Caco-2 (cell line): ENCODE results near the gene CLEC18C. TPM values are rescaled to one million over a fixed set of nuclear protein-coding genes. Genes with fewer than 3 reads are reported as not detected.
"Not testable (repeated sequence)": the region's sequence is repeated elsewhere in the genome, so short reads cannot be mapped to it uniquely, and the experiment has no call there.

Source experiments
- BruUV-seq: library from RNA; stranded (reverse); fragments of 400-500 nt; replicated peaks from 2 replicates; lab custom pipeline; 2021; lab: Mats Ljungman, UMichigan
- CTCF ChIA-PET: fragments of 300-600 bp; sonication (Branson Sonifier 250); formaldehyde crosslinking; loops from one replicate; lab custom pipeline; 2022; ENCODE audit warnings: antibody characterized with exemption; lab: Charles Lee
- POLR2A ChIA-PET: fragments of 300-600 bp; sonication (Branson Sonifier 250); formaldehyde crosslinking; loops from one replicate; lab custom pipeline; 2022; ENCODE audit warnings: antibody characterized with exemption; lab: Charles Lee
- DNase-seq, 2 experiments: peaks; one replicate each; pipeline versions ENCODE4 v3.0.0 to v3.0.0-alpha.2; 2020 to 2022
- H3K27me3 ChIP-seq: replicated peaks from 2 replicates; pipeline ENCODE4 v1.6.0; 2011; ENCODE audit warnings: low read length; ENCODE audit not compliant: control insufficient read depth, insufficient read depth
- H3K36me3 ChIP-seq: 2 replicates; pipeline ENCODE4 v1.5.1; 2011; ENCODE audit warnings: low read length; ENCODE audit not compliant: control insufficient read depth, insufficient read depth
- H3K4me1 ChIP-seq: fragments of 250-450 bp; sonication (Bioruptor Pico); 2 replicates; pipeline ENCODE4 v1.5.1; 2020; ENCODE audit warnings: mild to moderate bottlenecking
- H3K4me3 ChIP-seq: 2 replicates; pipeline ENCODE4 v1.5.1; 2011; ENCODE audit warnings: low read depth, mild to moderate bottlenecking, control low read depth, low read length
- H3K9me3 ChIP-seq: fragments of 250-450 bp; sonication (Bioruptor Pico); 2 replicates; pipeline ENCODE4 v1.5.1; 2020; ENCODE audit warnings: mild to moderate bottlenecking, moderate library complexity
- H3K27ac Mint-ChIP-seq: one replicate; pipeline ENCODE4 v1.8.0; 2022; ENCODE audit warnings: mixed read lengths; ENCODE audit not compliant: unreplicated experiment
- H3K27me3 Mint-ChIP-seq: one replicate; pipeline ENCODE4 v1.8.0; 2022; ENCODE audit warnings: mixed read lengths; ENCODE audit not compliant: insufficient read depth, unreplicated experiment
- H3K36me3 Mint-ChIP-seq: one replicate; pipeline ENCODE4 v1.8.0; 2022; ENCODE audit warnings: mild to moderate bottlenecking, mixed read lengths; ENCODE audit not compliant: insufficient read depth, unreplicated experiment
- H3K4me1 Mint-ChIP-seq: one replicate; pipeline ENCODE4 v1.8.0; 2022; ENCODE audit warnings: low read depth, mixed read lengths; ENCODE audit not compliant: unreplicated experiment
- H3K4me3 Mint-ChIP-seq: one replicate; pipeline ENCODE4 v1.8.0; 2022; ENCODE audit warnings: mild to moderate bottlenecking, moderate library complexity, mixed read lengths; ENCODE audit not compliant: unreplicated experiment
- H3K9me3 Mint-ChIP-seq: one replicate; pipeline ENCODE4 v1.8.0; 2022; ENCODE audit warnings: mixed read lengths; ENCODE audit not compliant: unreplicated experiment
- intact Hi-C: fragments of 100-400 bp; cut with micrococcal nuclease; formaldehyde crosslinking; loops from one replicate; pipeline ENCODE4 v1.10.0; 2022; ENCODE audit not compliant: unreplicated experiment
- total RNA-seq: library from RNA; stranded (reverse); gene quantifications from 2 replicates; pipeline ENCODE4 v1.2.3, GENCODE V29; 2022

Gene CLEC18C
- total RNA-seq, 1 experiment from 2014 or later, result 0.50 TPM

DNA sequence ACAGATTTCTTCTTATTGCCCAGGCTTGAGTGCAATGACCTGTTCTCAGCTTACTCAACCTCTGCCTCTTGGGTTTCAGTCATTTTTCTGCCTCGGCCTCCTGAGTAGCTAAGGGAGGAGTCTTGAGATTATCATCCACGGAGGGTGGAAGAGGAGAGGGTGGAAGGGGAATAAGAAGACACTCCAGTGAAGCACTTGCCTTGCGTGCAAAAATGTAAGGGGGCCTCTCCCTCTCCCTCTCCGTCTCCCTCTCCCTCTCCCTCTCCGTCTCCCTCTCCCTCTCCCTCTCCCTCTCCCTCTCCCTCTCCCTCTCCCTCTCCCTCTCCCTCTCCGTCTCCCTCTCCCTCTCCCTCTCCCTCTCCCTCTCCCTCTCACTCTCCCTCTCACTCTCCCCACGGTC, 29.9 kb downstream of the CLEC18C start:
- BruUV-seq, CTCF ChIA-PET, H3K4me1 Mint-ChIP-seq, H3K27ac Mint-ChIP-seq, H3K36me3 ChIP-seq, POLR2A ChIA-PET, DNase-seq, H3K27me3 Mint-ChIP-seq, H3K27me3 ChIP-seq, H3K4me1 ChIP-seq, H3K9me3 ChIP-seq, H3K4me3 Mint-ChIP-seq, intact Hi-C loops, H3K4me3 ChIP-seq: not testable (repeated sequence)
- Mint-ChIP-seq H3K9me3 (peaks cover 11% of the 10 kb centered on the region), H3K36me3 (peaks cover 23% of the 10 kb centered on the region)

DNA sequence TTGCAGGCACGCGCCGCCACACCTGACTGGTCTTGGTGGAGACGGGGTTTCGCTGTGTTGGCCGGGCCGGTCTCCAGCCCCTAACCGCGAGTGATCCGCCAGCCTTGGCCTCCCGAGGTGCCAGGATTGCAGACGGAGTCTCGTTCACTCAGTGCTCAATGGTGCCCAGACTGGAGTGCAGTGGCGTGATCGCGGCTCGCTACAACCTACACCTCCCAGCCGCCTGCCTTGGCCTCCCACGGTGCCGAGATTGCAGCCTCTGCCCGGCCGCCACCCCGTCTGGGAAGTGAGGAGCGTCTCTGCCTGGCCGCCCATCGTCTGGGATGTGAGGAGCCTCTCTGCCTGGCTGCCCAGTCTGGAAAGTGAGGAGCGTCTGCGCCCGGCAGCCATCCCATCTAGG, 30.4 kb downstream of the CLEC18C start:
- H3K4me3 Mint-ChIP-seq, H3K27me3 ChIP-seq, H3K4me3 ChIP-seq, DNase-seq, H3K9me3 ChIP-seq, H3K27me3 Mint-ChIP-seq, CTCF ChIA-PET, H3K36me3 ChIP-seq, intact Hi-C loops, POLR2A ChIA-PET, H3K4me1 ChIP-seq, BruUV-seq, H3K27ac Mint-ChIP-seq, H3K4me1 Mint-ChIP-seq: not testable (repeated sequence)
- peaks cover 23% of the 10 kb centered on the region for H3K36me3 Mint-ChIP-seq
- H3K9me3 Mint-ChIP-seq, result peaks cover 11% of the 10 kb centered on the region

DNA sequence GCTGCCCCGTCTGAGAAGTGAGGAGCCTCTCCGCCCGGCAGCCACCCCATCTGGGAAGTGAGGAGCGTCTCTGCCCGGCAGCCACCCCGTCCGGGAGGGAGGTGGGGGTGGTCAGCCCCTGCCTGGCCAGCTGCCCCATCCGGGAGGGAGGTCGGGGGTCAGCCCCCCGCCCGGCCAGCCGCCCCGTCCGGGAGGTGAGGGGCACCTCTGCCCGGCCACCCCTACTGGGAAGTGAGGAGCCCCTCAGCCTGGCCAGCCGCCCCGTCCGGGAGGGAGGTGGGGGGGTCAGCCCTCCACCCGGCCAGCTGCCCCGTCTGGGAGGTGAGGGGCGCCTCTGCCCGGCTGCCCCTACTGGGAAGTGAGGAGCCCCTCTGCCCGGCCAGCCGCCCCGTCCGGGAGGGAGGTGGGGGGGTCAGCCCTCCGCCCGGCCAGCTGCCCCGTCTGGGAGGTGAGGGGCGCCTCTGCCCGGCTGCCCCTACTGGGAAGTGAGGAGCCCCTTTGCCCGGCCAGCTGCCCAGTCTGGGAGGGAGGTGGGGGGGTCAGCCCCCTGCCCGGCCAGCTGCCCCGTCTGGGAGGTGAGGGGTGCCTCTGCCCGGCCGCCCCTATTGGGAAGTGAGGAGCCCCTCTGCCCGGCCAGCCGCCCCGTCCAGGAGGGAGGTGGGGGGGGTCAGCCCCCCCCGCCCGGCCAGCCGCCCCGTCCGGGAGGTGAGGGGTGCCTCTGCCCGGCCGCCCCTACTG, 31.2 kb downstream of the CLEC18C start:
- Mint-ChIP-seq H3K9me3 (peaks cover 11% of the 10 kb centered on the region), H3K36me3 (peaks cover 23% of the 10 kb centered on the region)
- CTCF ChIA-PET, H3K27me3 ChIP-seq, intact Hi-C loops, BruUV-seq, H3K4me1 Mint-ChIP-seq, H3K27me3 Mint-ChIP-seq, POLR2A ChIA-PET, H3K4me1 ChIP-seq, H3K4me3 Mint-ChIP-seq, H3K4me3 ChIP-seq, DNase-seq, H3K27ac Mint-ChIP-seq, H3K9me3 ChIP-seq, H3K36me3 ChIP-seq: not testable (repeated sequence)

DNA sequence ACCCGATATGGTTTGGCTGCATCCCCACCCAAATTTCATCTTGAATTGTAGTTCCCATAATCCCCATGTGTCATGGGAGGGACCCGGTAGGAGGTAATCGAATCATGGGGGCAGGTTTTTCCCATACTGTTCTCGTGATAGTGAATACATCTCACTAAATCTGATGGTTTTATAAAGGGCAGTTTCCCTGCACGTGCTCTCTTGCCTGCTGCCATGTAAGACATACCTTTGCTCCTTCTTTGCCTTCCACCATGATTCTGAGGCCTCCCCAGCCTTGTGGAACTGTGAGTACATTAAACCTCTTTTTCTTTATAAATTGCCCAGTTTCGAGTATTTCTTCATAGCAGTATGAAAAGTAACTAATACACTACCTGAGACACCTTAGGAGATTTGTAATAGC, 32.8 kb downstream of the CLEC18C start:
- H3K36me3 ChIP-seq, H3K4me1 ChIP-seq, POLR2A ChIA-PET, CTCF ChIA-PET, DNase-seq, BruUV-seq, intact Hi-C loops, H3K9me3 ChIP-seq, H3K27me3 Mint-ChIP-seq, H3K4me3 ChIP-seq, H3K4me3 Mint-ChIP-seq, H3K4me1 Mint-ChIP-seq, H3K27me3 ChIP-seq, H3K27ac Mint-ChIP-seq: not testable (repeated sequence)
- Mint-ChIP-seq H3K36me3 (peaks cover 23% of the 10 kb centered on the region), H3K9me3 (peaks cover 11% of the 10 kb centered on the region)

DNA sequence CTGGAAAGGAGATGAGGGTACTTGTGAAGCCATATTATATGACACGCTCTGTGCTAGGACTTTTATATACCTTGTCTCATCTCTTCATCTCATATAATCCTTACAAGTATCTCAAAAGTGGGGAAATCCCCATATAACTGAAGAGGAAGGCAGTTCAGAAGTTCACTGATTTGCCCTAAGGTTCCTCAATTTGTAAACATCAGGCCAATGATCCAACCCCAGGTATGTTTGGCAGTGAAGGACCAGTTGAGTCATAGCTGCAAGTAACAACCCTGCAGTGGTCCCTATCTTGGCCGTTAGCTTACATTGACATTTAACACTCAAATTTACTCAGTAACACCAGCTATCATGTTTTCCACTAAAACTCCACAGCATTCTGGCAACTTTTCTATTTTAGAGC, 45.0 kb downstream of the CLEC18C start:
- BruUV-seq, H3K27me3 ChIP-seq, H3K4me1 ChIP-seq, H3K9me3 ChIP-seq, H3K4me1 Mint-ChIP-seq, H3K4me3 ChIP-seq, DNase-seq, H3K4me3 Mint-ChIP-seq, POLR2A ChIA-PET, H3K27ac Mint-ChIP-seq, intact Hi-C loops, H3K27me3 Mint-ChIP-seq, H3K9me3 Mint-ChIP-seq, H3K36me3 ChIP-seq, CTCF ChIA-PET: not testable (repeated sequence)
- H3K36me3 Mint-ChIP-seq, result peaks cover 29% of the 10 kb centered on the region

DNA sequence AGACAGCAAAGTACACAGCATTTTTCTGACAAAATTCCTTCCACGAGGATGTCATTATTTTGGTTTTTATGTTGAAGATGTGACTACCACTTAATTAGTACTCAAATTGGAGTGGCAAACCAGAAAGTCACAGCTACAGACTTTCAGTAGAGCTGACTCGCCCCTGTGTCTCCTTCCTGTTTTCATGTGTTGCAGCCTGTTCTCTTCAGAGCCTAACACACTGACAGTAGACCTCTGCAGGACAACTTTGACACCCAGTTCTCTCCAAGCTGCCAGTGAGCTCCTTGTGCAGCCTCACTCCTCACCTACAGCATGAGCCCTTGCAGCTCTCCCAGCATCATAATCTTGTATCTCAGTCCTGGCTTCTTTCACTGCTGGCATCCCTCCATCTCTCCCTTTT, 49.0 kb downstream of the CLEC18C start:
- DNase-seq, H3K9me3 ChIP-seq, H3K27ac Mint-ChIP-seq, H3K36me3 ChIP-seq, BruUV-seq, intact Hi-C loops, H3K4me3 Mint-ChIP-seq, CTCF ChIA-PET, POLR2A ChIA-PET, H3K27me3 Mint-ChIP-seq, H3K4me3 ChIP-seq, H3K4me1 Mint-ChIP-seq, H3K9me3 Mint-ChIP-seq, H3K27me3 ChIP-seq, H3K4me1 ChIP-seq: not testable (repeated sequence)
- peaks cover 13% of the 10 kb centered on the region for H3K36me3 Mint-ChIP-seq

DNA sequence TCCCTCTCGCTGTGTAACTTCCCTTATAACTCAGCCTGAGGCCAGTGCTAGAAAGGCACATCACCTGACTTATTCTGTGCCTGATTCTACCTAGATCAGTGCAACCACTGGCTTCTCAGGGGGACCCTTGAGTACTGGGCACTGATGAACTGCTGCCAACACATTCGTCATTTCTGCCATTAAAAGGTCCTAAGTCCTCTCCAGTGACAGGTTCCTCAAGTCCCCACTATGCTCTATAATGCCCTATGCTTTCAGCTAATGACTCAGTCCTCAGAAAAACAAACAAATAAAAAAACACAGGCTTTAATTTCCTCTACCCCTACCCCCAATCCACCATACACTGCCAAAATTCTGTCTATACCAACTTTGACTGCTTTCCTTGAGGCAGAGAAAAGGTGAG, 49.6 kb downstream of the CLEC18C start:
- CTCF ChIA-PET, POLR2A ChIA-PET, H3K9me3 ChIP-seq, H3K4me3 ChIP-seq, DNase-seq, H3K36me3 ChIP-seq, H3K4me1 ChIP-seq, H3K27ac Mint-ChIP-seq, intact Hi-C loops, H3K36me3 Mint-ChIP-seq, BruUV-seq, H3K4me3 Mint-ChIP-seq, H3K27me3 ChIP-seq, H3K4me1 Mint-ChIP-seq, H3K27me3 Mint-ChIP-seq, H3K9me3 Mint-ChIP-seq: not testable (repeated sequence)
